Measurements from ENCODE around the gene LARGE1. TPM values are rescaled to one million over a fixed set of nuclear protein-coding genes. Genes with fewer than 3 reads are reported as not detected.

LARGE1 gene
- total and polyA plus RNA-seq, 2 of the 13 experiments (the other 11 are each of a cell fraction or from before 2014, with no cell fraction given), result 8.4 to 11.0 TPM

DNA sequence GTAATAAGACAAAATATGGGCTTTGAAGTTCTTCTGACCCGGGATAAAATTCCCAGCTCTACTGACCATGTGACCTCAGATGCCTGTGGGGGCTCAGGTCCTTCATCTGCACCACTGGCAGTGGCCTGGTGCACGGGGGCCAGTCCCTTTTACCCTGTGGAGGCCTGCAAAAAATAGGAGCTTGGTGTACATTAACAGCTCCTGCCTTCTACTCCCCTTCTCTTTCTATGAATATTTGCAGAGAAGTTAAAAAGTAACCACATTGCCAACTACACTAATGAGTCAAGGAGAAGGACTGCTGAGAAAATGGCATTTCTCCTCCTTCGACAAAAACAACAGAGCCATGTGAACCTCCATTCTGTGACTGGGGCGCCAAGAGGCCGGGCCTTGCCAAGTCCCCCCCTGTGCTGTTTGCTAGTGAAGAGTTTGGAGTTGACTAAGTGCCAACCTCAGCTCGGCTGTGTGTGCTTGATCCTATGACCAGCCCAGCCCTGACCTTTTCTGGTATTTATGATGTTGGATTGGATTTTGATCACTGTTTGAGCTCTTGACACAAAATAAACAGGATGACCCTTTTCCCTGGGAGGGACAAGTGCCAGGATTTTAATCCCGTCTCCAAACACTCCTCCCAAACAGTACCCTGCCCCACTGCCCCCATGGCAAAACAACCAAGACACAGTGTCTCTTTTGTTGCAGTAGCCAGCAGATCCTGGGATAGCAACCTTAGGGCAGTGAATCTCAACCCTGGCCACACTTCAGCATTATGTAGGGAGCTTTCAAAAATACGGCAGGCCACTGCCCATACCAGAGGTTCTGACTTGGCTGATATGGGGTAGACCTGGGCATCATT, 380.1 kb downstream of the LARGE1 start (continued):
- TF ChIP-seq GATAD1 (CRISPR knock-in tag; IDR thresholded peaks at IDR 0.05), result 0 out of 2 replicates have a peak, but pooled peaks have one; percentile 3
- TF ChIP-seq, protein P1, sequence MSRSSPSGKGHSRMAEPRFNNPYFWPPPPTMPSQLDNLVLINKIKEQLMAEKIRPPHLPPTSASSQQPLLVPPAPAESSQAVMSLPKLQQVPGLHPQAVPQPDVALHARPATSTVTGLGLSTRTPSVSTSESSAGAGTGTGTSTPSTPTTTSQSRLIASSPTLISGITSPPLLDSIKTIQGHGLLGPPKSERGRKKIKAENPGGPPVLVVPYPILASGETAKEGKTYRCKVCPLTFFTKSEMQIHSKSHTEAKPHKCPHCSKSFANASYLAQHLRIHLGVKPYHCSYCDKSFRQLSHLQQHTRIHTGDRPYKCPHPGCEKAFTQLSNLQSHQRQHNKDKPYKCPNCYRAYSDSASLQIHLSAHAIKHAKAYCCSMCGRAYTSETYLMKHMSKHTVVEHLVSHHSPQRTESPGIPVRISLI (CRISPR knock-in tag; IDR thresholded peaks at IDR 0.05; ENCODE audit: borderline replicate concordance), result peak; percentile 64; the same call in 1 of the 2 replicates
- TF ChIP-seq, protein P2, sequence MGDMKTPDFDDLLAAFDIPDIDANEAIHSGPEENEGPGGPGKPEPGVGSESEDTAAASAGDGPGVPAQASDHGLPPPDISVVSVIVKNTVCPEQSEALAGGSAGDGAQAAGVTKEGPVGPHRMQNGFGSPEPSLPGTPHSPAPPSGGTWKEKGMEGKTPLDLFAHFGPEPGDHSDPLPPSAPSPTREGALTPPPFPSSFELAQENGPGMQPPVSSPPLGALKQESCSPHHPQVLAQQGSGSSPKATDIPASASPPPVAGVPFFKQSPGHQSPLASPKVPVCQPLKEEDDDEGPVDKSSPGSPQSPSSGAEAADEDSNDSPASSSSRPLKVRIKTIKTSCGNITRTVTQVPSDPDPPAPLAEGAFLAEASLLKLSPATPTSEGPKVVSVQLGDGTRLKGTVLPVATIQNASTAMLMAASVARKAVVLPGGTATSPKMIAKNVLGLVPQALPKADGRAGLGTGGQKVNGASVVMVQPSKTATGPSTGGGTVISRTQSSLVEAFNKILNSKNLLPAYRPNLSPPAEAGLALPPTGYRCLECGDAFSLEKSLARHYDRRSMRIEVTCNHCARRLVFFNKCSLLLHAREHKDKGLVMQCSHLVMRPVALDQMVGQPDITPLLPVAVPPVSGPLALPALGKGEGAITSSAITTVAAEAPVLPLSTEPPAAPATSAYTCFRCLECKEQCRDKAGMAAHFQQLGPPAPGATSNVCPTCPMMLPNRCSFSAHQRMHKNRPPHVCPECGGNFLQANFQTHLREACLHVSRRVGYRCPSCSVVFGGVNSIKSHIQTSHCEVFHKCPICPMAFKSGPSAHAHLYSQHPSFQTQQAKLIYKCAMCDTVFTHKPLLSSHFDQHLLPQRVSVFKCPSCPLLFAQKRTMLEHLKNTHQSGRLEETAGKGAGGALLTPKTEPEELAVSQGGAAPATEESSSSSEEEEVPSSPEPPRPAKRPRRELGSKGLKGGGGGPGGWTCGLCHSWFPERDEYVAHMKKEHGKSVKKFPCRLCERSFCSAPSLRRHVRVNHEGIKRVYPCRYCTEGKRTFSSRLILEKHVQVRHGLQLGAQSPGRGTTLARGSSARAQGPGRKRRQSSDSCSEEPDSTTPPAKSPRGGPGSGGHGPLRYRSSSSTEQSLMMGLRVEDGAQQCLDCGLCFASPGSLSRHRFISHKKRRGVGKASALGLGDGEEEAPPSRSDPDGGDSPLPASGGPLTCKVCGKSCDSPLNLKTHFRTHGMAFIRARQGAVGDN (CRISPR knock-in tag; IDR thresholded peaks at IDR 0.05), result peak; percentile 78
- TF ChIP-seq GFI1 (CRISPR knock-in tag; IDR thresholded peaks at IDR 0.05; ENCODE audit: borderline replicate concordance), result peak; percentile 91
- TF ChIP-seq, protein P3, sequence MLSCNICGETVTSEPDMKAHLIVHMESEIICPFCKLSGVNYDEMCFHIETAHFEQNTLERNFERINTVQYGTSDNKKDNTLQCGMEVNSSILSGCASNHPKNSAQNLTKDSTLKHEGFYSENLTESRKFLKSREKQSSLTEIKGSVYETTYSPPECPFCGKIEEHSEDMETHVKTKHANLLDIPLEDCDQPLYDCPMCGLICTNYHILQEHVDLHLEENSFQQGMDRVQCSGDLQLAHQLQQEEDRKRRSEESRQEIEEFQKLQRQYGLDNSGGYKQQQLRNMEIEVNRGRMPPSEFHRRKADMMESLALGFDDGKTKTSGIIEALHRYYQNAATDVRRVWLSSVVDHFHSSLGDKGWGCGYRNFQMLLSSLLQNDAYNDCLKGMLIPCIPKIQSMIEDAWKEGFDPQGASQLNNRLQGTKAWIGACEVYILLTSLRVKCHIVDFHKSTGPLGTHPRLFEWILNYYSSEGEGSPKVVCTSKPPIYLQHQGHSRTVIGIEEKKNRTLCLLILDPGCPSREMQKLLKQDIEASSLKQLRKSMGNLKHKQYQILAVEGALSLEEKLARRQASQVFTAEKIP (CRISPR knock-in tag; IDR thresholded peaks at IDR 0.05; ENCODE audit: borderline replicate concordance), result no peak
- no peak; the same call in 1 of the 2 replicates for TF ChIP-seq EHMT2 (IDR thresholded peaks at IDR 0.05; ENCODE audit: borderline replicate concordance, low read depth, low read length)
- TF ChIP-seq ZBTB20 (CRISPR knock-in tag; IDR thresholded peaks at IDR 0.05; ENCODE audit: borderline replicate concordance, low read depth), result 0 out of 2 replicates have a peak, but pooled peaks have one; percentile 29
- no peak for TF ChIP-seq SP1 (IDR thresholded peaks at IDR 0.05)
- 0 out of 2 replicates have a peak, but pooled peaks have one; percentile 3 for TF ChIP-seq SP1 (CRISPR knock-in tag; IDR thresholded peaks at IDR 0.05)
- no peak for TF ChIP-seq ZNF446 (CRISPR knock-in tag; IDR thresholded peaks at IDR 0.05)
- TF ChIP-seq, protein P4, sequence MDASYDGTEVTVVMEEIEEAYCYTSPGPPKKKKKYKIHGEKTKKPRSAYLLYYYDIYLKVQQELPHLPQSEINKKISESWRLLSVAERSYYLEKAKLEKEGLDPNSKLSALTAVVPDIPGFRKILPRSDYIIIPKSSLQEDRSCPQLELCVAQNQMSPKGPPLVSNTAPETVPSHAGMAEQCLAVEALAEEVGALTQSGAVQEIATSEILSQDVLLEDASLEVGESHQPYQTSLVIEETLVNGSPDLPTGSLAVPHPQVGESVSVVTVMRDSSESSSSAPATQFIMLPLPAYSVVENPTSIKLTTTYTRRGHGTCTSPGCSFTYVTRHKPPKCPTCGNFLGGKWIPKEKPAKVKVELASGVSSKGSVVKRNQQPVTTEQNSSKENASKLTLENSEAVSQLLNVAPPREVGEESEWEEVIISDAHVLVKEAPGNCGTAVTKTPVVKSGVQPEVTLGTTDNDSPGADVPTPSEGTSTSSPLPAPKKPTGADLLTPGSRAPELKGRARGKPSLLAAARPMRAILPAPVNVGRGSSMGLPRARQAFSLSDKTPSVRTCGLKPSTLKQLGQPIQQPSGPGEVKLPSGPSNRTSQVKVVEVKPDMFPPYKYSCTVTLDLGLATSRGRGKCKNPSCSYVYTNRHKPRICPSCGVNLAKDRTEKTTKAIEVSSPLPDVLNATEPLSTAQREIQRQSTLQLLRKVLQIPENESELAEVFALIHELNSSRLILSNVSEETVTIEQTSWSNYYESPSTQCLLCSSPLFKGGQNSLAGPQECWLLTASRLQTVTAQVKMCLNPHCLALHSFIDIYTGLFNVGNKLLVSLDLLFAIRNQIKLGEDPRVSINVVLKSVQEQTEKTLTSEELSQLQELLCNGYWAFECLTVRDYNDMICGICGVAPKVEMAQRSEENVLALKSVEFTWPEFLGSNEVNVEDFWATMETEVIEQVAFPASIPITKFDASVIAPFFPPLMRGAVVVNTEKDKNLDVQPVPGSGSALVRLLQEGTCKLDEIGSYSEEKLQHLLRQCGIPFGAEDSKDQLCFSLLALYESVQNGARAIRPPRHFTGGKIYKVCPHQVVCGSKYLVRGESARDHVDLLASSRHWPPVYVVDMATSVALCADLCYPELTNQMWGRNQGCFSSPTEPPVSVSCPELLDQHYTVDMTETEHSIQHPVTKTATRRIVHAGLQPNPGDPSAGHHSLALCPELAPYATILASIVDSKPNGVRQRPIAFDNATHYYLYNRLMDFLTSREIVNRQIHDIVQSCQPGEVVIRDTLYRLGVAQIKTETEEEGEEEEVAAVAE (CRISPR knock-in tag; IDR thresholded peaks at IDR 0.05; ENCODE audit: borderline replicate concordance), result peak; percentile 62; the same call in 1 of the 2 replicates
- peak; percentile 80 for TF ChIP-seq RCOR2 (CRISPR knock-in tag; IDR thresholded peaks at IDR 0.05)
- TF ChIP-seq, protein P5, sequence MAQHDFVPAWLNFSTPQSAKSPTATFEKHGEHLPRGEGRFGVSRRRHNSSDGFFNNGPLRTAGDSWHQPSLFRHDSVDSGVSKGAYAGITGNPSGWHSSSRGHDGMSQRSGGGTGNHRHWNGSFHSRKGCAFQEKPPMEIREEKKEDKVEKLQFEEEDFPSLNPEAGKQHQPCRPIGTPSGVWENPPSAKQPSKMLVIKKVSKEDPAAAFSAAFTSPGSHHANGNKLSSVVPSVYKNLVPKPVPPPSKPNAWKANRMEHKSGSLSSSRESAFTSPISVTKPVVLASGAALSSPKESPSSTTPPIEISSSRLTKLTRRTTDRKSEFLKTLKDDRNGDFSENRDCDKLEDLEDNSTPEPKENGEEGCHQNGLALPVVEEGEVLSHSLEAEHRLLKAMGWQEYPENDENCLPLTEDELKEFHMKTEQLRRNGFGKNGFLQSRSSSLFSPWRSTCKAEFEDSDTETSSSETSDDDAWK (CRISPR knock-in tag; IDR thresholded peaks at IDR 0.05), result no peak
- peak; percentile 47; the same call in 1 of the 2 replicates for TF ChIP-seq GZF1 (CRISPR knock-in tag; IDR thresholded peaks at IDR 0.05)
